HuH-7 (cell line): ENCODE measurements around the gene INTS1.
"Not testable (repeated sequence)": the region's sequence is repeated elsewhere in the genome, so short reads cannot be mapped to it uniquely, and the experiment has no call there.

Source experiments
- DNase-seq: peaks from one replicate; pipeline ENCODE4 v3.0.0; 2011; ENCODE audit warnings: low spot score

The INTS1 gene

DNA sequence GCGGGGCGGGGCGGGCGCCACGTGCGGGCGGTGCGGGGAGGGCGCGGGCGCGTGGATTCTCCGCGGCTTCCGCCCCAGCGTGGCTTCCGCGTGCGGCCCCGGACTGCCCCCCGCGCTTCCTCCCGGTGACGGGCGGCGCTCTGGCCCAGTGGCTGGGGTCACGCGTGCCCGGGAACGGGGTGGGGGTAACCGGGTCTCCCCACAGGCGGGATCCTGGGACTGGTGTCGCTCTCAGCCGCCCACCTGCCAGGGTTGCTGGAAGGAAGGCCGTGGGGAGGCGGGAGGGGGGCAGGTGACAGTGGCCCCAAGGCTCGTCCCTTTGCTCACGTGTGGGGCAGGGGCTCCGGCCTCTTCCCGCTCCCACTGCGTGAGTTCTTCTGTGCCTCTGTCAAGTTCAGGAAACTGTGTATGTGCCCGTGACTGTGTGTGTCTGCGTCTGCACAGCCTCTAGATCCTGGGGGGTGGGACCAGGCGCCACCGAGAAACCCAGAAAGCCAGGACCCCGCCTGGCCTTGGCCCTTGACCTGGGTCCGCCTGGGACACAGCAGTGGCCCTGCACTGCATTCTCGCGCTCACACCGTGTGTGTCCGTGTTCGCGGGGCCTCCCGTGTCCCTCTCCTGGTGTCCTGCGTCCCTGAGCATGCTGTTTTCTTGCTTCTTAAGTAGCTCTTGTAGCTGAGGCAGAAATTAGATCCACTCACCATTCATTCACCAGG is 27.2 kb upstream of the INTS1 start:
- no peak for DNase-seq

DNA sequence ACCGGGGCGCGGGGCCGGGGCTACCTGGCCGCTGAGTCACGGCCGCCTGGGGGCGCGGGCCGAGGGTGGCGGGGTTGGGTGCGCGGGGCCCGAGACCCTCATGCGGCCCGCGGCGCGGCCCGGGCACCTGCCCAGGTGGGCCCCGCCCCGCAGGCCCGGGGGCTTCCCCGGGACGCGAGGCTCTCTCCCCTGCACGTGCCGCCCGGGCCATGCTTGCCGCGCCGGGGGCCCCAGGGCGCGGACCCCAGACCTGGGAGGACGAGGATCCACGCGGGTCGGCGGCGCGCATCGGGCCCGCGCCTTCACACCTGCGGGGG is 26.7 kb upstream of the INTS1 start:
- no peak for DNase-seq

- no peak for DNase-seq
These were observed 25.4 kb upstream of the INTS1 start for GRCh38 chr7:1529383-1530116.

GRCh38 chr7:1526271-1526754 is 22.1 kb upstream of the INTS1 start:
- DNase-seq: no peak

DNA sequence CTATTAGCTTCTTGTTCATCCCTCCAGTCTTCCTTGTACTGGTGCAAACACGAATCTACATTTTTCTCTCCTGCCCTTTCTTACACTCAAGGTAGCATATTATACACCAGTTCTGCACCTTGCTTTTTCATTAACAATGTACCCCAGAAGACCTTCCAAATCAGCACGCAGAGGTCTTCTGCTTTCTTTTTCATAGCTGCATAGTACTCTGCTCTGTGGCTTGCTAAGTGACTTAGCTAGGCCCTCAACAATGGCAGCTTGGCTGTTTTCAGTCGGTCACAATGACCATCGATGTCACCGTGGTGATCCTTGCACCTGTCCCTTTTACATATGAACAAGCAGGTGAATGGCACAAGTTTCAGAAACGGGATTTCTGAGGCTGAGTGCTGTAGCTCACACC is 21.2 kb upstream of the INTS1 start:
- no peak for DNase-seq

DNA sequence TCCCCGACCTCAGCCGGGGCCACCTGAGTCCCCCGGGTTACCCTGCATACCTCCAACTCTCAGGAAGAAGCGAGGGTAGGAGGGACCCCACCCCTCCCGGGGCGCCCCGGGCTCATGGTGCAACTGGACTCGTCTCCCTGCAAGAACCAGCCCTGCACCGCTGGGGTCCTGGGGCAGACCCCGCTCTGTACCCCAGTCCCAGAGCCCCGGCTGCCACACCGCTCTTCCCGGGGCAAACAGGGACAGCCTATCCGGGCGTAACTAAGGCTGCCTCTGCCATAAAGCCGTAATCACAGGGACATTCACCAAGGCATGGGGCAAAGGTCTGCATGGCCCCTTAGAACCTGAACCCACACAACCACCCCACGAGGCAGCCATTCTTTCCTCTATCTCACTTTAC is 19.7 kb upstream of the INTS1 start:
- DNase-seq: peak; percentile 62

DNA sequence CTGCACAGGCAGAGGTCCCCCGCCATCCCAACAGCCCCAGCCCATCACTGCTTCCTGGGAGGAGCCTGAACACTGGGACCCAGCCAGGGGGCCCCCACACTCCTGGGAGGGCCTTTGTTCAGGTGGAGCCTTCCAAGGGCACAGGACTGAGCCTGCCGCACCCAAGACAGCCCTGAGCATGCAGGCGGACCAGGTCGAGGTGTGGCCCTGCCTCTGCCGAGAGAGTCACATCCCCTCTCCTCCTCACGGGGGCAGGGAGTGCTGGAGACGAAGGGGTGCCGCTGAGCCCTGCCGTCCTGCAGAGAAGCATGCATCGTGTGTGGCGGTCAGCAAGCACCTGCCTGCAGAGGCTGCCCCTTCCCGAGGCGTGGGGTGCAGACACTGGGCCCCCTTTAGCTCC is 19.0 kb upstream of the INTS1 start:
- no peak for DNase-seq

DNA sequence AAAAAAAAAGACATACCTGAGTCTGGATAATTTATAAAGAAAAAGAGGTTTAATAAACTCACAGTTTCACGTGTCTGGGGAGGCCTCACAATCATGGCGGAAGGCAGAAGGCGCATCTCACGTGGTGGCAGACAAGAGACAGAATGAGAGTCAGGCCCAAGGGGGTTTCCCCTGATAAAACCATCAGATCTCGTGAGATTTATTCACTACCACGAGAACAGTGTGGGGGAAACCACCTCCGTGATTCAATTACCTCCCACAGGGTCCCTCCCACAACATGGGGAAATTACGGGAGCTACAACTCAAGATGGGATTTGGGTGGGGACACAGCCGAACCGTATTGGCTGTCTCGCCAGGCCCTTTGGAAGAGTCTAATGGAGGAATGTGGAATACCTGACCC is 17.3 kb upstream of the INTS1 start:
- DNase-seq: no peak

DNA sequence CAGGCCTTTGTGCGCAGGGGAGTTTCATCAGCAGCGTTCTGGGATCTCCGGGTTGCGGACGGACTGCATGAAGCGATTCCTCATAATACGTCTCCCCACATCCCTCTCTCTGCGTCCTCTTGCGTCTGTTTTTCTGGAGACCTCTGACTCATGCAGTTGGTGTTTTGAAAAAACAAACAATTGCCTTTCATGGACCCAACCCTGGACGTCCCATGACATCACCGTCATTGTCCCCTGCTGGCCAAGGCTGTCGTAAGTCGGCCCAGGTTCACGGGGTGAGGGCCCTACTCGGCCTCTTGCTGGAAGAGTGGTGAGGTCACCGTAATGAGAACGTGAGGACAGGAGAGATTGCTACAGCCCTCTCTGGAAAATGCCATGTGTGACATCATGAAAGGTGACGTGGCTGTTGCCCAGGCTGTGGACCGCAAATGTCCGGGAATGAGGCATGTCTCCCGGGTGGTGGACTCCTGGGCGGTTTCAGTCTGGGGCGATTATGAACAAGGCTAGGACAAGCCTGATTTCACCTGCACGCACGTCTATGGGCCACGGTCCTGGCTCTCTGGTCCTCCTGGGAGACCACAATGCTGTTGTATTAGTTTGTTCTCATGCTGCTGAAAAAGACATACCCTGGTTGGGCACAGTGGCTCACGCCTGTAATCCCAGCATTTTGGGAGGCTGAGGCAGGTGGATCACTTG is 16.5 kb upstream of the INTS1 start:
- peak; percentile 85 for DNase-seq

GRCh38 chr7:1519322-1519922 is 15.2 kb upstream of the INTS1 start:
- DNase-seq: not testable (repeated sequence)

- DNase-seq: no peak
These were observed 12.5 kb upstream of the INTS1 start for GRCh38 chr7:1516586-1517251.

DNA sequence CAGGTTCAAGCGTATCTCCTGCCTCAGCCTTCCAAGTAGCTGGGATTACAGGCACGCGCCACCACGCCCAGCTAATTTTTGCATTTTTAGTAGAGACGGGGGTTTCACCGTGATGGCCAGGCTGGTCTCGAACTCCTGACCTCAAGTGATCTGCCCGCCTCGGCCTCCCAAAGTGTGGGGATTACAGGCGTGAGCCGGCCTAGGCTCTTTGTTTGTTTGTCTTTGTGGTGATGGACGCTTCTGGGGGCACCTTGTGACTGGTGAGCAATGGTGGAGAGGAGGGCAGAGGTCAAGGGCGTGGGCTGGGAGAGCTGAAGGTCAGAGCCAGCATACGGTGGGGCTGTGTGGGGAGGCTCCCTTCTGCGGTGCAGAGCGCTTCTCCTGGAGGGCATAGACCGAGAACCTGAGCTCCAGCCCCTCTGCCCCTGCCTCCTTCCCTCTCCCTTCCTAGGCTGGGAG is 11.3 kb upstream of the INTS1 start:
- not testable (repeated sequence) for DNase-seq

- DNase-seq: no peak
These were observed 10.8 kb upstream of the INTS1 start for GRCh38 chr7:1514995-1515401.

DNA sequence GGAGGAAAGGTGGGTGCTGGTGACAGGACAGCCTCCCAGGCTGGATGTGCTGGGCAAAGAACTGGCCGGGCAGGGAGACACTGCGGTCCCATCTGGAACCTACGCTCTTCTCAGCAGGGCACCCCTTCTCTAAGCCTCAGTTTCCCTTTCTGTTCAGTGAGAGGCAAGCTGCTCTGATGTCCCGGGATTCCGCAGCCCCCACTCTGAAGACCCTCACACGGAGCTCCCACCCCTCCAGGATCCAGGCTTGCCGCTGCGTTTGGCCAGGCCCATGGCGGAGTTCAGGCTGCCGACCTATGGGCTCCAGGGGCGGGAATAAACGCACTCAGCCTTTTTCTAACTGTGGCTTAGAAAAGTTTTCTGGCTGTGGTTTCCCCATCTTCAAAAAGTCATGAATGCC is 10.2 kb upstream of the INTS1 start:
- DNase-seq: no peak

DNA sequence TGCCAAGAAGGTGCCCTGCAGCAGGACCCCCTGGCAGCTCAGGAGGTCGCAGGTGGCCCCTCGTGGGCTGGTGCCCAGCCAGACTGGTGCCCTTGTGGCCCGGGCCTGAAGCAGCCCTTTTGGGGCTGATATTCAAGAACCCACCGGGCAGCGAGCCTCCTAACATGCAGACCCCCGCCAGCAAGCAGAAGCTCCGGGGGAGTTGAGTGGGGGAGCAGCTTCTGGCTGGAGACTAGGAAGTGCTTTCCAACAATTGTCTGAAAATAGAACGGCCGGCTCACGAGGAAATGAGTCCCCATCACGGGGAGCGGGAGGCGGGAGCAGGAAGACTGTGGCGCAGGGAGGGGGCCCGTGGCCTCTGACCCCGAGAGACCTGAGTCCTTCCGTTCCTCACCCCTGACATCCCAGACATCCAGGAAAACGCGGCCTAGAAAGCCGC is 9.5 kb upstream of the INTS1 start:
- DNase-seq: no peak

DNA sequence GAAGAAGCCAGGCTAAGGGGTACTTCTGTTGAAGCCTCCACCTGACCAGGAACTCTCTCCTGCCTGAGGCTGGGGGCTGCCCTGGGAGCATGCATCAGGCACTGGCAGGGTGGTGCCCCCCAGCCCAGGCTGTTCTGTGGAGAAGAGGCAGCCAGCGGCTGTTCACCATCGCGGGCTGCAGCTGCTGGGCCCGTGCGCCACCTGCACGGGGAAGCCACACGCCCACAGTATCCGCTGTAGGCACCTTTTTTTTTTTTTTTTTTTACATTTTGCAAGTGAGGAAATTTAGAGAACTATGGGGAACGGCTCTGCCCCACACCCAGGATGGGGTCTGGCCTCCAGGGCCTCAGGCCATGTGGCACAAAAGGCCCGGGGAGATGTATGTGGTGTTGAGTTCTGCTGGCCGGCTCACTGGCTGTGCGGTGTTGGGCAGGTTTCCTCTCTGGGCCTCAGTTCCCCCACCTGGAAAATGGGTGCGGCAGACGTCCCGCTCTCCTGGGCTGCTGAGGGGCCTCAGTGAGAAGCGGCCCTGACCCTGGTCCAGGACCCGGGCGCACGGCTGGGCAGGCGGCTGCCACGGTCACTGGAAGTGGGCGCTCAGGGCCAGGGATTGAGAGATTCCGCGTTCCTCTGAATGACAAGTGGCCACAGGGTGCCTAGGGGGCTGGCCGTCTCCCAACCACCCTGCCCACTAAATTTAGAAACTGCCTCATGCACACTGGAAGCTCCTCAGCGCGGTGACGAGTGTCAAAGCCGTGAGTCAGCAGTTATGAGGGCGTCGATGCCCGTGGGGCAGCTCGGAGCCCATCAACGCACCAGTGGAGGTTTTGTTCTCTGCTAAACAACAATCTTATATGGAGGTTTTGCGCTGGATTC is 8.8 kb upstream of the INTS1 start:
- no peak for DNase-seq

GRCh38 chr7:1511444-1512422 is 7.5 kb upstream of the INTS1 start:
- DNase-seq: no peak

GRCh38 chr7:1510780-1511154 is 6.6 kb upstream of the INTS1 start:
- DNase-seq: no peak

DNA sequence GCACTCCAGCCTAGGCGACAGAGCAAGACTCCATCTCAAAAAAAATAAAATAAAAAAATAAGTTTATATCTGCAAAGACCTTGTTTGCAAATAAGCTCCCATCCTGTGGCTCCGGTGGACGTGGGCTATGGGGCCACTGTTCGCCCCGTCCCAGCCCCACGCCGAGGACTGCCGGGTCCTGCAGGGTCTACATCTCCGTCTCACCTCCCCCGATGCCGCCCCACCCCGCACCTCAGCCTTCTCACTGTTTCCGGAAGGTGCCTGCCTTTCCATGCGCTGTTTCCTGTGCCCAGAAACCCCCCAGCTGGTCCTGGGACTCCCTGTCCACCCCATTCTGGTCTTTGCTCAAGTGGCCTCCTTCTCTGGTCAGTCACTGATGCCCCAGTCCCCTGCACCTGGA is 5.0 kb upstream of the INTS1 start:
- DNase-seq: no peak

- DNase-seq: no peak
These were observed 4.1 kb upstream of the INTS1 start for GRCh38 chr7:1508277-1508758.
